Panc1 (cell line): ENCODE results near the gene GTPBP1. TPM values are rescaled to one million over a fixed set of nuclear protein-coding genes. Genes with fewer than 3 reads are reported as not detected.

ENCODE experiments used
- ATAC-seq: fragments of 200-7000 bp; cut with Tn5 transposase; 2 replicates; pipeline ENCODE4 v1.9.1; 2020; ENCODE audit warnings: mild to moderate bottlenecking, moderate library complexity
- BruUV-seq: library from RNA; stranded (reverse); fragments of 400-500 nt; replicated peaks from 2 replicates; lab custom pipeline; 2021; lab: Mats Ljungman, UMichigan
- CTCF ChIA-PET: fragments of 300-600 bp; sonication (Branson Sonifier 250); formaldehyde crosslinking; loops from one replicate; lab custom pipeline; 2022; ENCODE audit warnings: antibody characterized with exemption; lab: Charles Lee
- POLR2A ChIA-PET: fragments of 300-600 bp; sonication (Branson Sonifier 250); formaldehyde crosslinking; loops from one replicate; lab custom pipeline; 2022; ENCODE audit warnings: antibody characterized with exemption; lab: Charles Lee
- DNase-seq: peaks from one replicate; pipeline ENCODE4 v3.0.0-alpha.2; 2010; ENCODE audit warnings: low read depth, low spot score
- H3K27ac ChIP-seq: 2 replicates; pipeline ENCODE4 v1.5.1; 2011; ENCODE audit warnings: mild to moderate bottlenecking, low read length, inconsistent platforms
- H3K27me3 ChIP-seq: fragments of 200-500 bp; sonication (Bioruptor generic); 2 replicates; pipeline ENCODE4 v1.6.0; 2014; ENCODE audit warnings: low read length, inconsistent platforms; ENCODE audit not compliant: control insufficient read depth, insufficient read depth
- H3K36me3 ChIP-seq: fragments of 200-500 bp; sonication (Bioruptor generic); 2 replicates; pipeline ENCODE4 v1.5.1; 2014; ENCODE audit warnings: inconsistent platforms, mild to moderate bottlenecking, low read length, moderate library complexity; ENCODE audit not compliant: control insufficient read depth, insufficient read depth
- H3K4me1 ChIP-seq: 2 replicates; pipeline ENCODE4 v1.5.1; 2011; ENCODE audit warnings: inconsistent platforms, mild to moderate bottlenecking, low read length, moderate library complexity; ENCODE audit not compliant: control insufficient read depth, insufficient read depth
- H3K4me3 ChIP-seq, 2 experiments: 2 replicates each; pipeline ENCODE4 v1.5.1; 2011 to 2012; ENCODE audit warnings: low read depth in 2 of 2, low read length in 2 of 2, mild to moderate bottlenecking in 2 of 2, inconsistent platforms in 1 of 2, moderate library complexity in 1 of 2
- H3K9me3 ChIP-seq: fragments of 200-500 bp; sonication (Bioruptor generic); 2 replicates; pipeline ENCODE4 v1.5.1; 2014; ENCODE audit warnings: low read depth, mild to moderate bottlenecking, inconsistent platforms, low read length, moderate library complexity; ENCODE audit not compliant: control insufficient read depth, insufficient read depth
- CTCF ChIP-seq: fragments of 450-650 bp; IDR thresholded peaks from 2 replicates; pipeline ENCODE4 v1.5.1; 2017; ENCODE audit warnings: mild to moderate bottlenecking
- POLR2AphosphoS5 ChIP-seq: IDR thresholded peaks from 2 replicates; pipeline ENCODE4 v1.6.1; 2012; ENCODE audit warnings: mild to moderate bottlenecking, low read depth, low read length, moderate library complexity
- REST ChIP-seq, 2 experiments: IDR thresholded peaks; 2 replicates each; pipeline ENCODE4 v1.6.1; 2011 to 2012; ENCODE audit warnings: low read depth in 2 of 2, control low read depth in 1 of 2, low read length in 1 of 2, mild to moderate bottlenecking in 1 of 2, moderate library complexity in 1 of 2; ENCODE audit not compliant: insufficient read depth in 1 of 2
- SIN3A ChIP-seq: IDR thresholded peaks from 2 replicates; pipeline ENCODE4 v1.6.1; 2012; ENCODE audit warnings: low read depth, mild to moderate bottlenecking, low read length, moderate library complexity, borderline replicate concordance; ENCODE audit not compliant: insufficient read depth
- TCF7L2 ChIP-seq: IDR thresholded peaks from 2 replicates; pipeline ENCODE4 v1.6.1; 2011; ENCODE audit warnings: mild to moderate bottlenecking, low read depth, low read length, inconsistent platforms
- in situ Hi-C: cut with HindIII; loops from 2 replicates; pipeline ENCODE4 v1.10.0; 2016; ENCODE audit warnings: low sequenced_read_pairs, low pct_unique_long_range_greater_than_20kb
- intact Hi-C: fragments of 100-400 bp; cut with micrococcal nuclease; formaldehyde crosslinking; loops from one replicate; pipeline ENCODE4 v1.10.0; 2022; ENCODE audit not compliant: unreplicated experiment
- total RNA-seq: library from RNA; stranded (reverse); gene quantifications from one replicate; pipeline ENCODE4 v1.2.1, GENCODE V29; 2021; ENCODE audit not compliant: unreplicated experiment

Gene GTPBP1
- total RNA-seq, 1 experiment from 2014 or later, result 25.5 TPM

- no TSS peak for BruUV-seq
- CTCF ChIA-PET, result no interaction called here
- no peaks in the 10 kb centered on the region; the same call in 1 of the 2 replicates for H3K36me3 ChIP-seq
- no peak for TF ChIP-seq CTCF
- no peak for TF ChIP-seq TCF7L2
- no peak for TF ChIP-seq SIN3A
- H3K27me3 ChIP-seq, result no peaks in the 10 kb centered on the region
- H3K27ac ChIP-seq, result peak overlapping the region; percentile 46
- POLR2A ChIA-PET, result interaction anchor here (1.0 kb wide), 1 partner anchor 16 kb away, joined by 3 read pairs; the partner anchor contains the start of gene TOMM22
- in situ Hi-C loops (no loop called here), intact Hi-C loops (no loop called here)
- ATAC-seq (no peak), DNase-seq (no peak)
- H3K4me3 ChIP-seq, result peak overlapping the region; percentile 69 to 75
- peaks cover 19% of the 10 kb centered on the region for H3K4me1 ChIP-seq
- no peaks in the 10 kb centered on the region for H3K9me3 ChIP-seq
Observed at GRCh38 chr22:38697425-38698089, 8.2 kb upstream of the GTPBP1 start.

GRCh38 chr22:38698407-38699094 is 7.2 kb upstream of the GTPBP1 start:
- Histone ChIP-seq H3K4me1 (peaks cover 19% of the 10 kb centered on the region), H3K27ac (peak overlapping the region; percentile 90), H3K9me3 (no peaks in the 10 kb centered on the region), H3K4me3 (peak overlapping the region; percentile 69 to 75), H3K27me3 (no peaks in the 10 kb centered on the region), H3K36me3 (no peaks in the 10 kb centered on the region; the same call in 1 of the 2 replicates)
- TF ChIP-seq REST (IDR thresholded peaks at IDR 0.05; ENCODE audit: insufficient read depth in 1 of 2, low read depth in 2 of 2, low read length in 1 of 2) (no peak), CTCF (no peak), TCF7L2 (no peak), SIN3A (no peak), POLR2AphosphoS5 (no peak)
- intact Hi-C loops, result no loop called here
- ChIA-PET POLR2A (interaction anchor here (0.9 to 1.0 kb wide), 2 partner anchors 17 to 40 kb away, joined by 3 read pairs; partner anchors contain the start of gene TOMM22), CTCF (no interaction called here)
- no peak for DNase-seq
- no peak for ATAC-seq
- BruUV-seq, result no TSS peak
- in situ Hi-C loops, result no loop called here
